ENCODE measurements around the gene ALG1. TPM values are rescaled to one million over a fixed set of nuclear protein-coding genes. Genes with fewer than 3 reads are reported as not detected.

The ALG1 gene
- total RNA-seq, 1 experiment from 2014 or later, result 42.0 TPM

GRCh38 chr16:5025171-5025632, 46.4 kb upstream of the ALG1 start:
- intact Hi-C loops (cut with micrococcal nuclease; ENCODE audit: unreplicated experiment), result no loop called here
- ChIA-PET CTCF (interaction anchor here (0.6 kb wide), 1 partner anchor 18 kb away, joined by 3 read pairs; no protein-coding TSS in a partner anchor), POLR2A (no interaction called here)

GRCh38 chr16:5026664-5027063, 45.0 kb upstream of the ALG1 start:
- Mint-ChIP-seq H3K9me3 (ENCODE audit: unreplicated experiment) (no peaks in the 10 kb centered on the region), H3K4me3 (ENCODE audit: unreplicated experiment) (no peak overlapping the region), H3K4me1 (ENCODE audit: low read depth, unreplicated experiment) (no peaks in the 10 kb centered on the region), H3K36me3 (ENCODE audit: insufficient read depth, unreplicated experiment) (no peaks in the 10 kb centered on the region), H3K27me3 (ENCODE audit: insufficient read depth, unreplicated experiment) (no peaks in the 10 kb centered on the region), H3K27ac (ENCODE audit: unreplicated experiment) (no peak overlapping the region)
- no peaks in the 10 kb centered on the region for H3K4me1 ChIP-seq
- intact Hi-C loops (cut with micrococcal nuclease; ENCODE audit: unreplicated experiment), result no loop called here
- POLR2A ChIA-PET, result no interaction called here
- H3K4me3 ChIP-seq (ENCODE audit: low read depth, low read length), result no peak overlapping the region
- H3K27me3 ChIP-seq (replicated peaks; ENCODE audit: control insufficient read depth, insufficient read depth, low read length), result no peaks in the 10 kb centered on the region
- no peak for TF ChIP-seq CTCF (IDR thresholded peaks at IDR 0.05; ENCODE audit: insufficient read depth in 1 of 2, low read depth in 1 of 2, low read length in 1 of 2, severe bottlenecking in 1 of 2, unreplicated experiment in 1 of 2)
- no peaks in the 10 kb centered on the region for H3K36me3 ChIP-seq (ENCODE audit: control insufficient read depth, insufficient read depth, low read length)
- CTCF ChIA-PET, result no interaction called here
- no peak for DNase-seq
- no peaks in the 10 kb centered on the region for H3K9me3 ChIP-seq
- BruUV-seq (replicated peaks), result no TSS peak

More at GRCh38 chr16:5025171-5025632, 46.4 kb upstream of the ALG1 start:
- H3K27me3 Mint-ChIP-seq (ENCODE audit: insufficient read depth, unreplicated experiment), result no peaks in the 10 kb centered on the region
- H3K9me3 Mint-ChIP-seq (ENCODE audit: unreplicated experiment), result no peaks in the 10 kb centered on the region
- H3K27ac Mint-ChIP-seq (ENCODE audit: unreplicated experiment), result no peak overlapping the region
- no peaks in the 10 kb centered on the region for H3K9me3 ChIP-seq
- no peaks in the 10 kb centered on the region for H3K4me1 ChIP-seq
- peak; percentile 26 to 36 for TF ChIP-seq CTCF (IDR thresholded peaks at IDR 0.05; ENCODE audit: insufficient read depth in 1 of 2, low read depth in 1 of 2, low read length in 1 of 2, severe bottlenecking in 1 of 2, unreplicated experiment in 1 of 2)
- H3K4me3 Mint-ChIP-seq (ENCODE audit: unreplicated experiment), result no peak overlapping the region
- no peaks in the 10 kb centered on the region for H3K36me3 Mint-ChIP-seq (ENCODE audit: insufficient read depth, unreplicated experiment)
- H3K36me3 ChIP-seq (ENCODE audit: control insufficient read depth, insufficient read depth, low read length), result no peaks in the 10 kb centered on the region
- H3K27me3 ChIP-seq (replicated peaks; ENCODE audit: control insufficient read depth, insufficient read depth, low read length), result no peaks in the 10 kb centered on the region
- H3K4me3 ChIP-seq (ENCODE audit: low read depth, low read length), result no peak overlapping the region
- no peaks in the 10 kb centered on the region for H3K4me1 Mint-ChIP-seq (ENCODE audit: low read depth, unreplicated experiment)
- BruUV-seq (replicated peaks), result no TSS peak
- peak in 1 of 2 experiments; percentile 17 for DNase-seq

- Histone ChIP-seq H3K4me3 (ENCODE audit: low read depth, low read length) (no peak overlapping the region), H3K9me3 (no peaks in the 10 kb centered on the region), H3K4me1 (no peaks in the 10 kb centered on the region), H3K36me3 (ENCODE audit: control insufficient read depth, insufficient read depth, low read length) (no peaks in the 10 kb centered on the region), H3K27me3 (replicated peaks; ENCODE audit: control insufficient read depth, insufficient read depth, low read length) (no peaks in the 10 kb centered on the region)
- intact Hi-C loops (cut with micrococcal nuclease; ENCODE audit: unreplicated experiment), result no loop called here
- DNase-seq, result no peak
- ChIA-PET CTCF (no interaction called here), POLR2A (no interaction called here)
- no peaks in the 10 kb centered on the region for H3K27me3 Mint-ChIP-seq (ENCODE audit: insufficient read depth, unreplicated experiment)
- no peaks in the 10 kb centered on the region for H3K4me1 Mint-ChIP-seq (ENCODE audit: low read depth, unreplicated experiment)
- no peak overlapping the region for H3K27ac Mint-ChIP-seq (ENCODE audit: unreplicated experiment)
- no peaks in the 10 kb centered on the region for H3K9me3 Mint-ChIP-seq (ENCODE audit: unreplicated experiment)
- BruUV-seq (replicated peaks), result no TSS peak
- H3K4me3 Mint-ChIP-seq (ENCODE audit: unreplicated experiment), result no peak overlapping the region
- no peaks in the 10 kb centered on the region for H3K36me3 Mint-ChIP-seq (ENCODE audit: insufficient read depth, unreplicated experiment)
- TF ChIP-seq CTCF (IDR thresholded peaks at IDR 0.05; ENCODE audit: insufficient read depth in 1 of 2, low read depth in 1 of 2, low read length in 1 of 2, severe bottlenecking in 1 of 2, unreplicated experiment in 1 of 2), result no peak
Observed at GRCh38 chr16:5027086-5027485, 44.6 kb upstream of the ALG1 start.
